HL-60/S4 treated with retinoic acid at 250 ng/mL for 4 days and 3 days (cell line): ENCODE data around the gene RUFY1.

ENCODE experiments used
- in situ Hi-C: fragments of 300-500 bp; cut with MboI; formaldehyde crosslinking; loops from 2 replicates; pipeline ENCODE4 v1.7.0; 2022; ENCODE audit warnings: low sequenced_read_pairs

The RUFY1 gene

GRCh38 chr5:179601871-179602625 lies 51.7 kb downstream of the RUFY1 start:
- in situ Hi-C loops, result loop anchor here (10.0 kb wide), 1 partner anchor 63 kb away; no protein-coding TSS in a partner anchor

GRCh38 chr5:179603308-179603707 lies 53.0 kb downstream of the RUFY1 start:
- in situ Hi-C loops, result loop anchor here (10.0 kb wide), 1 partner anchor 61 kb away; no protein-coding TSS in a partner anchor

- in situ Hi-C loops, result loop anchor here (10.0 kb wide), 1 partner anchor 60 kb away; no protein-coding TSS in a partner anchor
These were observed 54.9 kb downstream of the RUFY1 start for GRCh38 chr5:179605026-179605833.

GRCh38 chr5:179606071-179606909 lies 55.9 kb downstream of the RUFY1 start:
- in situ Hi-C loops, result loop anchor here (10.0 kb wide), 1 partner anchor 59 kb away; no protein-coding TSS in a partner anchor

GRCh38 chr5:179606910-179607159 lies 56.5 kb downstream of the RUFY1 start:
- in situ Hi-C loops, result loop anchor here (10.0 kb wide), 1 partner anchor 58 kb away; no protein-coding TSS in a partner anchor

GRCh38 chr5:179607160-179607931 lies 57.0 kb downstream of the RUFY1 start:
- in situ Hi-C loops, result loop anchor here (10.0 kb wide), 1 partner anchor 57 kb away; no protein-coding TSS in a partner anchor

- in situ Hi-C loops, result loop anchor here (10.0 kb wide), 1 partner anchor 57 kb away; no protein-coding TSS in a partner anchor
These were observed 57.8 kb downstream of the RUFY1 start for GRCh38 chr5:179608131-179608581.

GRCh38 chr5:179609834-179610108 lies 59.4 kb downstream of the RUFY1 start:
- in situ Hi-C loops, result loop anchor here (10.0 kb wide), 1 partner anchor 55 kb away; no protein-coding TSS in a partner anchor

GRCh38 chr5:179610109-179610902 lies 60.0 kb downstream of the RUFY1 start:
- in situ Hi-C loops, result no loop called here

- in situ Hi-C loops, result no loop called here
These were observed 60.5 kb downstream of the RUFY1 start for GRCh38 chr5:179610903-179611265.

GRCh38 chr5:179612577-179613459 lies 62.5 kb downstream of the RUFY1 start:
- in situ Hi-C loops, result no loop called here

GRCh38 chr5:179613460-179614071 lies 63.2 kb downstream of the RUFY1 start:
- in situ Hi-C loops, result no loop called here

- in situ Hi-C loops, result no loop called here
These were observed 64.4 kb downstream of the RUFY1 start for GRCh38 chr5:179614745-179615144.

- in situ Hi-C loops, result no loop called here
These were observed 64.8 kb downstream of the RUFY1 start for GRCh38 chr5:179615203-179615602.

- in situ Hi-C loops, result no loop called here
These were observed 65.7 kb downstream of the RUFY1 start for GRCh38 chr5:179616002-179616594.

- in situ Hi-C loops, result no loop called here
These were observed 67.6 kb downstream of the RUFY1 start for GRCh38 chr5:179617930-179618329.

- in situ Hi-C loops, result no loop called here
These were observed 68.7 kb downstream of the RUFY1 start for GRCh38 chr5:179618923-179619554.
